ENCODE measurements around the gene MC1R.
"Not testable (repeated sequence)": the region's sequence is repeated elsewhere in the genome, so short reads cannot be mapped to it uniquely, and the experiment has no call there.

Gene MC1R

DNA sequence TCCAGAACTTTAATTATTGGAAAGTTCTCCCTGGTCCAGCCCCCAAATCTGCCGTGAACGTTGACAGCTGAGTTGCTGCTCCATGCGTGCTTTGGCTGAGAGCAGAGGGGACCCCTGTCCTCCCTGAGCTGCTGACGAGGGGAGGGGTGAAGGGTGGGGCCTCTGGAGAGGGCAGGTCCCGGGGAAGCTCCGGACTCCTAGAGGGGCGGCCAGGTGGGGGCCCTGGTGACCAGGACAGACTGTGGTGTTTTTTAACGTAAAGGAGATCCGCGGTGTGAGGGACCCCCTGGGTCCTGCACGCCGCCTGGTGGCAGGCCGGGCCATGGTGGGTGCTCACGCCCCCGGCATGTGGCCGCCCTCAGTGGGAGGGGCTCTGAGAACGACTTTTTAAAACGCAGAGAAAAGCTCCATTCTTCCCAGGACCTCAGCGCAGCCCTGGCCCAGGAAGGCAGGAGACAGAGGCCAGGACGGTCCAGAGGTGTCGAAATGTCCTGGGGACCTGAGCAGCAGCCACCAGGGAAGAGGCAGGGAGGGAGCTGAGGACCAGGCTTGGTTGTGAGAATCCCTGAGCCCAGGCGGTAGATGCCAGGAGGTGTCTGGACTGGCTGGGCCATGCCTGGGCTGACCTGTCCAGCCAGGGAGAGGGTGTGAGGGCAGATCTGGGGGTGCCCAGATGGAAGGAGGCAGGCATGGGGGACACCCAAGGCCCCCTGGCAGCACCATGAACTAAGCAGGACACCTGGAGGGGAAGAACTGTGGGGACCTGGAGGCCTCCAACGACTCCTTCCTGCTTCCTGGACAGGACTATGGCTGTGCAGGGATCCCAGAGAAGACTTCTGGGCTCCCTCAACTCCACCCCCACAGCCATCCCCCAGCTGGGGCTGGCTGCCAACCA, at the start of gene MC1R:
MC1R (plus strand) TSS at position 410 of the 895 bp plus-strand sequence; CDS start at position 807, 397 bp downstream.
- no peak for FAIRE-seq

DNA sequence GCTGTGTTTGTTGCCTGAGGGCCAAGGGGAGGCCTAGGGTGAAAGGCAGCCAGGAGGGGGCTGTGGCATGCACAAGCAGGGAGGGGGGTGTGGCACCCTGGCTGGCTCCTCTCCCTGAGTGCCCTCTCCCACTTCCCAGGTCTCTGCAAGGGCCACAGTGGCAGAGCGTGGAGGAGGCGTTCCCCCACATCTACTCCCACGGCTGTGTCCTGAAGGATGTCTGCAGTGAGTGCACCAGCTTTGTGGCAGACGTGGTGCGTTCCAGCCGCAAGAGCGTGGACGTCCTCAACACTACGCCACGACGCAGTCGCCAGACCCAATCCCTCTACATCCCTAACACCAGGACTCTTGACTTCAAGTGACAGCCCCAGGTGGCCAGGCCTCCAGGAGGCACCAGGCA, 48.8 kb upstream of the MC1R start:
- FAIRE-seq = no peak

DNA sequence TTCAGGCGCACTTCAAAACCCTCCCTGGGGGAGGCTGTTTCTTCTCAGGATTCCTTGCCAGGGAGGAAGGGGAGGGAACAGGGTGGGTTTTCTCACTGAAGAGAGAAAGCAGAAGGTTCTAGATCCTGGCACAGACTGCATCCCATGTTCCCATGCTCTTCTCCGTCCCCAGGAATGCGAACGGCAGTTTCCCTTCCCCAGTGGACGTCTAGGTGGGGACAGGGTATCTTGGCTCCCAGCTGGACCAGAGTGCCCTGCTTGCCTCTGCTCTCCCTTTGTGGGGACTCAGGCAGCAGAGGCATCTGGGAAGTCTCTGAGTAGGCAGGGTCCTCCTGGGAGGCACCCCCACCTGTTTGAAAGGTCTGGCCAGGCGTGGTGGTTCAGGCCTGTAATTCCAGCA, 48.2 kb upstream of the MC1R start:
- FAIRE-seq = no peak

DNA sequence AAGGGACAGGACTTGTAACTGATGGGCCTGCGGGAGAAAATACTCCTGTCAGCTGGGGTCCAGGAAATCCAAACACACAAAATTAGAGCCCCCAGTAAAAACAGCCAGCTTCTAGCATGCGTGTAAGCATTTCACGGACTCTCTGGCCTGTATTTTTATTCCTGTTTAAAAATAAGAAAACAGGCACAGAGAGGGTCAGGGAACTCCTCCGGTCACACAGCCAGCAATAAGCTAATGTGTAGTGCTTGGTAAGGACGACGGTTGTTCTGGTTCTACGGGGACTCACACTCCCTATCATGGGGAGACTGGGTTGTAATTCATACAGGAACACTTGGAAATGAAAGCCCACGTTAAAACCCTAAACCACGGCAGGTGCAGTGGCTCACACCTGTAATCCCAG, 46.8 kb upstream of the MC1R start:
- no peak for FAIRE-seq

DNA sequence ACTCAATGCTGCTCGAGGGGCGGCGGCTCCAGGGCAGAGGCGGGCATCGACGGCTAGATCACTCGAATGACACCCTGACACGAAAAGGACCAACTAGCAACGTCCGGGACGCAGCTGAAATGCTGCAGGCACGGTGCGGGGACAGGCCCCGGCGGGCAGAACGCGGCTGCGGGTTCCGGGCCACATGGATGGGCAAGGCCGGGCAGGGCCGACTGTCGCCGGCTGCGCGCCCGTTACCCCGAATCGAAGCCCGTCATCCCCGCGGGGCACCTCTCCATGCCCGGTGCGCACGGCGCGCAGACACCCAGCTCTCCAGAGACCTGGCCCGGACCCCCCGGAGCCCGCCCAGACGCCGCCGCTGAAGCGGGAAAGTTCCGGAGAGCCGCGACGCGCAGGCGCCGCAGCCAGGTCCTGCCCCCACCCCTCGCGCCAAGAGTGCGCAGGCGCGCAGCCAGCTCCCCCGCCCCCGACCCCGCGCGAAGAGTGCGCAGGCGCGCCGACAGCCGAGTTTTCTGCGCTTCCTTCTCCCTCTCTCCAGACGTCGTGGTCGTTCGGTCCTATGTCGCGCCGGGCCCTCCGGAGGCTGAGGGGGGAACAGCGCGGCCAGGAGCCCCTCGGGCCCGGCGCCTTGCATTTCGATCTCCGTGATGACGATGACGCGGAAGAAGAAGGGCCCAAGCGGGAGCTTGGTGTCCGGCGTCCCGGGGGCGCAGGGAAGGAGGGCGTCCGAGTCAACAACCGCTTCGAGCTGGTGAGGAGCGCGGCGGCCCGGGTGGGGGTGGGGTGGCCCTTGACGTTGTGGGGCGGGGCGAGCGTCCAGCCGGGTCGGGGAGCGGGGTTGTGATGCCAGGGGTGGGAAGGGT, 45.3 kb upstream of the MC1R start, which contains the start of gene TCF25:
TCF25 (plus strand) TSS at position 484 of the 863 bp plus-strand sequence; CDS start at position 560, 76 bp downstream.
- FAIRE-seq = no peak

DNA sequence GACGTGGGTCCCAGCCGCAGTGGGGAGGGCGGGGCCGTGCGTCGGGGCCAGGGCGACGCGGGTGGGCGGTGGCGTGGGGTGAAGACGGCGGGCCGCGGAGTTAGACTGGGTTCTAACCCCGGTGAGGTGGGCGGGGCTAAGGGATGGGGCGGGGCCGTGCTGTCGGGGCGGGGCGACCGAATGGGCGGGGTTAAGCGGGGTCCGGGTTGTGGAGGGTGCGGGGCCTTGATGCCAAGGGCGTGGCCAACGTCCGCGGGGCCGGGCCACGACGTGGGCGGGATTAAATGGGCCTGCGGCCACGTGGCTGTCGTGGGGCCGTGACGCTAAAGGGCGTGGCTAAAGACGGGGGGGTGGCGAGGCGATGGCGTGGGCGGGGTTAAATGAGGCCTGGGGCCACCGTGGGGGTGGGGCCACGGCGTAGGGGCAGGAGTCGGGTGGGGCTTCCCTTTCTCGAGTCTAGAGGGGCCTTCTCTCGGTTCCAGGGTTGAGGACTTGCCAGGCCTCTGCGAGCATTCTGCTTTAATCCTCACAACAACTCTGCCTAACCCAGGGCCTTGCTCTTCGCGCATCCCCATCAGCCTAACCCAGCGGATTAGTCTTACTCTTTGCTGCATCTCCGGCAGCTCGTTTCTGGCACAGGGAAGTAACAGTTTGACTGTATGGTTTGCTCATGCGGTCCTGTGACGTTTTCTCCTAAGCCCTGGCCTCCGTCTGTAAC, 44.5 kb upstream of the MC1R start:
- FAIRE-seq = no peak

DNA sequence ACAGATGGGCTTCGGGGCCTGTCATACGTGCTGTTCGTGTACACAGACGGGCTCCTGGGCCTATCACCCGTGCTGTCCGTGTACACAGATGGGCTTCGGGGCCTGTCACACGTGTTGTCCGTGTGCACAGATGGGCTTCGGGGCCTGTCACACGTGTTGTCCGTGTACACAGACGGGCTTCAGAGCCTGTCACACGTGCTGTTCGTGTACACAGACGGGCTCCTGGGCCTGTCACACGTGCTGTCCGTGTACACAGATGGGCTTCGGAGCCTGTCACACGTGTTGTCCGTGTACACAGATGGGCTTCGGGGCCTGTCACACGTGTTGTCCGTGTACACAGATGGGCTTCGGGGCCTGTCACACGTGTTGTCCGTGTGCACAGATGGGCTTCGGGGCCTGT, 39.5 kb upstream of the MC1R start:
- FAIRE-seq = not testable (repeated sequence)

DNA sequence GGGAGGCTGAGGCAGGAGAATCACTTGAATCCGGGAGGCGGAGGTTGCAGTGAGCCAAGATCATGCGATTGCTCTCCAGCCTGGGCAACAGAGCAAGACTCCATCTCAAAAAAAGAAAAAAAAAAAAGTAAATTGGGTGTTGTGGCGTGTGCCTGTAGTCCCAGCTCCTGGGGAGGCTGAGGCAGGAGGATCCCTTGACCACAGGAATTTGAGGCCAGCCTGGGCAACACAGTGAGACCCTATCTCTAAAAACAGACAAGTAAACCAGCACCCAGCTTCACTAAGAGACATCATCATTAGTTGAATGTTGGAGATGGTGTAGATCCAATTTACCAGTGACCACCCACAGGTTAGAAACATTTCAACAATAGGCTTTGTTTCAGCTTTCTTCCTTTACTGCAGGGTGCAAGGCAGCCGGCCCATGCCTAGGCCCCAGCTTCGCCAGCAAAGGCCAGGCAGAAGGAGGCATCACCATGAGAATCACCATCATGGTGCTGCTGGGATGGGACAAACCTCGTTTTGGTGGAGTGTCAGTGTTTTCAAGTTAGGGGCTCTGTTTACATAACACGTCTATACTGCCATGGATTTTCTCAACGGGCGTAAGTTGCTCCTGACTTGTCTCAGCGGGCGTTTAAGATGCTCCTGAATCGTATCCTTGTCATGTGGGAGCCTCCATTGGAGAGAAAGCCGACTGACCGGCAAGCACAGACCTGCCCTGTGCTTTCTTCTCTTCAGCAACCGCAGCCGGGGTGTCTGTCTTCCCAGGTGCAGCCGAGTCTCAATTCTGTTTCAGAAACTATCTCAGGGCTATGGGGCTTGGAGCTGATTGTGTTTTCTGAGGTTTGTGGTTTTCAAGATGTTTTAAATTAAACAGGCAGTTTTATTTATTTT, 37.9 kb upstream of the MC1R start:
- no peak for FAIRE-seq

DNA sequence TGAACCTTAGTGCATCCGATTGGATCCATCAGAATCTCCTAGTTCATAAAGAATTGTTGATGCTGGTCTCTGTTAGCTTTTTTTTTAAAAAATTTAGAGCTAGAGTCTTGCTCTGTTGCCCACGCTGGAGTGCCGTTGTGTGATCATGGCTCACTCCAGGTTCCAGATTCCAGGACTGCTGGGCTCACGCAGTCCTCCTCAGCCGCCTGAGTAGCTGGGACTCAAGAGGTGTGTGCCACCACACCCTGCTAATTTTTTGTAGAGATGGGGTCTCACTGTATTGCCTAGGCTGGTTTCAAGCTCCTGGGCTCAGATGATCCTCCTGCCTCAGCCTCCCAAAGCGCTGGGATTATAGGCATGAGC, 37.3 kb upstream of the MC1R start:
- FAIRE-seq = no peak

DNA sequence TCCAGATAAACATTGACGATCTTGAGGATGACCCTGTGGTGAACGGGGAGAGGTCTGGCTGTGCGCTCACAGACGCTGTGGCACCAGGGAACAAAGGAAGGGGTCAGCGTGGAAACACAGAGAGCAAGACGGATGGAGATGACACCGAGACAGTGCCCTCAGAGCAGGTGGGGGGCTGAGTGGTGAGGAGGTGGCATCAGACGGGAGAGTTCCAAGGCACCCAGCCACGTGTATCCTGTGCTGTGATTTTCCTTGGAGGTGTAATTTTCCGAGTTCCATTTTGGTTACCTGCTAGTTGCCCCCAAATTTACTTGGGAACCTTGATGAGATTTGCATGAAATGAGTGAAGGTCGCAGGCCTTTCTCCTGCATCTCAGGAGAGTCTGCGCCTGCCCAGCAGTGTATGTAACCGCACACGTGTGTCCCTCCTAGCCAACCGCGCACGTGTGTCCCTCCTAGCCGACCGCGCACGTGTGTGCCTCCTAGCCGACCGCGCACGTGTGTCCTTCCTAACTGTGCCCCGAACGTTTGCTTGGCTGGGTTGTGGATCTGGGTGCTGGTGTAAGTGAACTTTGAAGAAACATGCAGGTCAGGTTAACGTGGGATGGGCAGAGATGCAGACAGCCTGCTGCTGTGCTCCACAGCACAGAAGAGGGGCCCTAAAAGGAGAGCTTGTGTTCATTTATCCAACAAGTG, 35.2 kb upstream of the MC1R start:
- no peak for FAIRE-seq

DNA sequence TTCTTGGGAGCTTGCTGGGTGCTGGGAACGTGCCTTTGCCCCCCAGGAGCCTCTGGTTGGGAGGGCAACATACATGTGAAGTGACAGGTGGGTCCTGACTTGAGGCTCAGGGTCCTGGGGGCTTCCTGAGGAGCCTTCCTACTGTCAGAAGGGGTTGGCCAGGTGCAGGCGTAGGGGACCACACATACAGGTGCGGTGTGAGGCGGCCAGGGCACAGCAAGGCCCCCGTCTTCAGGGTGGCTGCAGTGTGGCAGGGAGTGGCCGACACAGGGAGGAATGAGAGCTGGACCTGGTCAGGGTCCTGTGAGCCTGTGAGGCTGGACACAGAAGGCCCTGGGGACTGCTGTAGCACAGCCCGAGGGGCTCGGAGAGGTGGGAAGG, 34.6 kb upstream of the MC1R start:
- FAIRE-seq = no peak

DNA sequence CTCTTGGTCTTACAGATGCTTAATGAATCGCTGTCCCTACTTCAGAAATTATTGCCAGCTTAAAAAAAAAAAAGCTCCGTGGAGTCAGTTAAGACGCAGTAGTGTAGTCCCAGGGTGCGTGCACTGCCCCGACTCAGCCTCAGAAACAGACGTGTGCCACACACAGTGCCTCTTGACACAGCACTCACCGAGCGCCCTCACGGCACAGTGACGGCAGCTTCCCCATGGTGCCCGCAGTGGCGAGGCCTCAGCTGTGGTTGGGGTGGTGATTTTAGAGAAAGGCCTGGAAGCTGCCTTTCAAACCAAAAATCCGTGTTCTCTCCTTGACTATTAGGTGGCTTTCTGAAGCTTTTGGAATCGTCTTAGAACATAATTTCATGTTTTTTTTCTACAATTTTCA, 31.4 kb upstream of the MC1R start:
- no peak for FAIRE-seq

DNA sequence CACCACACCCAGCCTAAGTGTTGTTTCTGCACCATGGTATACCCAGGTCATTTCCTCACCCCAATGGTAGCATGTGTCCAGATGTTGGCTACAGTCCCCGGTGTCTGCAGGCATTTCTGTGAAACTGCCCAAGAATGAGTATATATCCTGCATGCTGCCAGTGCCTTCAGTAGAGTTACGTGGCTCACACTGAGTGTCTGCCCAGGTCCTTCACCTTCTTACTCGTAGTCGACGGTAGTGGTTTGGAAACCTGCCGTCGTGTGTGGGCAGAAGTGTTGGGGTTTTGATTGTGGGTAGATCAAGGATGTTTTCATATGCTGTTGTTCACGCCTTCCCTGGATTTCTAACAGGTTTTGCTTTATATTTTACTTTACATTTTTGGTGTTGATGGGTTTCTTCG, 28.5 kb upstream of the MC1R start:
- no peak for FAIRE-seq

DNA sequence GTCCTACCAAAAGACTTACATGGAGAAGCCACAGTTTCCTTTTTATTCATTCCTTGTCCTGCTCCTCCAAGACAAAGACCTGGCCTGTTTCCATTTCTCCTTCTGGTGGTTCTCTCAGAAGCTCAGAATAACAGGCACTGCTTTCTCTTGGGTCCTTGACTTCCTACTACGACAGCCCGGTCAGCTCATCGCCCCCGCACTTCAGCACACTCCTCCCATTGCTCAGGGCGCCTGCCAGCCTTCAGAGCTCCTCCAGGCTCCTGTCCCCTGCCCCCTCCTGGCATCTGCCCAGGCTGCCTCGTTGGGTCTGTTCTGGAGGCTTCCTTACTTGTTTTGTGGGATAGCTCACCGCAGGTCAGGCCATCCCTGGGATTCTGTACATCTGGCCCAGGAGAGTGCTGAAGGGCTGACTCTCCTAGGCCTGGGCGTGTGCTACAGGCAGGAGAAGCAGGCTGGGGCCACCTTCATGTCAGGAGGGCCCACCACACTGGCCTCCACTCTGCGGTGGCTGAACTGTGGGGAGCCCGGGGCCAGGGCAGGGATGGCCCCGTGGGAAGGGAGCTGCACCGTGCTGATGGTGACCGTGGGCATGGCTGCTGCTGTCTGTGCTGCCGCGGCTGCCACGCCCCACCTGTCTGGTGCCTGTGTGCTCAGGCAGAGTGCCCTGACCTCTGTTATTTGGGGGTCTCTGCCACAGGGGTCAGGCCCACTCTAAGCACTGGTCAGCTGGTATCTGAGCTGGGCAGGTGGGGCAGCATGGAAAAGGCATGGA, 27.6 kb upstream of the MC1R start:
- FAIRE-seq = no peak

DNA sequence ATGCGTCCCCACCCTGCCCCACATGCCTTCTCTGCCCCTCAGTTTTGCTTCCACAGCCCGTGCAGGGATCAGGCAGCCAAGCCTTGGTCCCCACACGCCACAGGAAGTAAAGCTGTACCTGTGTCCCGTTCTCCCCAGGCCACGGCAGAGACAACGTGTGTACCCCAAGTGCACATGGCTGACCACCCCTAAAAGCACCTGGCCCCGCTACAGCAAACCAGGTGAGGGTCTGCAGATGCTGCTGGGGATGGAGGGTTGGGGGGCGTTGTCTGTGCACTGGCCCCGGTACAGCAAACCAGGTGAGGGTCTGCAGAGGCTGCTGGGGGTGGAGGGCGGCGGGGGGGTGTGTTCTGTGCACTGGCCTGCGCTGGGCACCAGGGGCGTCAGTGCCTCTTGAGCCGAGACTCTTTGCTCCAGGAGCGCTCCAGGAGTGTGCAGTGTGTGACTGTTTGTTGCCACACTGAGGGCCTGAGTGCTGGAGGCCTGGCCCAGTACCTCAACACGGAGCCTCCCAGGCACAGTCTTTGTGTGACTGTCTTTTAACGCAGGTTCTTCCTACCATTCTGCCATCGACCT, 26.5 kb upstream of the MC1R start:
- no peak for FAIRE-seq

DNA sequence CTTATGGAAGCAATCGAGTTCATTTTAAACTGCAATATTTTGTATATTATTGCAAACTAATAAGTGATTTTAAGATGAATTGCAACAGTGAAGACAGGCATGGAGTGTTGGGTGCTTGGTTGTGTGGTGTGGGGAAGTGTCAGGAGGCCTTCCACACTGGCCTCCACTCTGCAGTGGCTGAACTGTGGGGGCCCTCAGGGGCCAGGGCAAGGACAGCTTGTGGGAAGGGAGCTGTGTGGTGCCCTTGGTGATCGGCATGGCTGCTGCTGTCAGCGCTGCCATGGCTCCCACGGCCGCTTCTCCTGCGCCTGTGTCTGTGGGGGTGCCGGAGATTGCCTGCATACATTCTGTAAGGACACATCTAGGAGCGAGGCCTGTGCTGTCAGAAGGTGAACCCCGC, 26.0 kb upstream of the MC1R start:
- FAIRE-seq = no peak

DNA sequence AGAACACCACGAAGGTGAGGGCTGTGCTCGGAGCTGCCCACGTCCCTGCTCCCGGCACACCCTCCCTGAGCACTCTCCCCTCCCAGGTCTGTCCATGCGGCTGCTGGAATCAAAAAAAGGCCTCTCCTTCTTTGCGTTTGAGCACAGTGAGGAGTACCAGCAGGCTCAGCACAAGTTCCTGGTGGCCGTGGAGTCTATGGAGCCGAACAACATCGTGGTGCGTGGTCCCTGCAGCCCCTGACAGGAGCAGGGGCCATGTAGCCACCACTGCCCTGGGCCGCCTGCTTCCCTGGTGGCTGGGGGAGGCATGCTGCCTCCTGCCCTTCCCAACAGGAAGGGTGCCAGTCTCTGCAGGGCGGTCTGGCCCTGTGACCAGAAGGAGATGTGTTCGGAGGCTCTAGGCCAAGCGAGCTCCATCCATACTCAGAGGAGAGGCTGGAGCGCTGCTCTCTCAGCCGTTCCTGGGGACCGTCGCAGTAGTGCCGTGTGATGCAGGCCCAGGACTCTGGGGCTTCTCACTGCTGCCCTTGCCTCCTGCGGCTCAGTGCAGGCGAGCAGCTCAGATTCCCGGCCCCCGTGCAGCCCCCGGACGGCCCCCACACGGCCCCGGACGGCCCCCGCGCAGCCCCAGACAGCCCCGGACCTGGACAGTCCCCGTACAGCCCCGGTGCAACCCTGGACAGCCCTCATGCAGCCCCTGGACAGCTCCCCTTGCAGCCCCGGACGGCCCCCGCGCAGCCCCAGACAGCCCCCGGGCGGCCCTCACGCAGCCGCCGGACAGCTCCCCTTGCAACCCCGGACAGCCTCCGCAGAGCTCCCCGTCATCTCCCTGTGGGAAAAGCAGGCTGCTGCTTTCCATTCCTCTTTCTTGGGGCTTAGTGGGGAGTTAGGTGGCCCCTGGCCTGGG, 24.8 kb upstream of the MC1R start:
- no peak for FAIRE-seq

DNA sequence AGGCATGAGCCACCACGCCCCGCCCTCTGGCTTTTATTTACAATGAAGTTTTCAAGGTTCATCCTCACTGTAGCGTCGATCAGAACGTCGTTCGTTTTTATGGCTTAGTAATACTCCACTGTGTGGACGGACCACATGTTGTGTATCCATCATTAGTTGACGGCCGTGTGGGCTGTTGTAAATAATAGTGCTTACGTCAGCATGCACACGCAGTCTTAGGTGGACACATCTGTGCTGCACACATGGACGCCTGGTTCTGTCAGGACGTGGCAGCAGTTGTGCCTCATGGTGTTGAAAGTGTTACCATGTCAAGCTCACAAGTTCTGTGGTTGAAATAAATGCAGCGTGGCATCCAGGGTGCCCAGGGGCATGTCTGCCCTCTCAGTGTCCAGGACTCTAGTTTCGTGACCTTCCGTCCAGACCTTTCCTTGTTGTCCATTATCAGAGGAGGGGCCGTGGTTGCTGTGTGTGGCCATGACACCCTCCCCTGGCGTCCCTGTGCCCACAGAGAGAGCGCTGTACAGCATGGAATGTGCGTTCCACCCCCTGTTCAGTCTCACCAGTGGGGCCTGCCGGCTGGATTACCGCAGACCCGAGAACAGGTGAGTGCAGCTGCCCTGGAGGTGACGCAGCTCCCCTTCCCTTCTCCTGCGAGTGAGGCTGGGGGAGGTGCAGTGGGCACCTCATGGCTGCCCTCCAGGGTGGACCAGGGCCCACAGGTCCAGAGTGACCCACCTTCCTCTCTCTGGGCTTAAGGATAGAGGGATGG, 23.0 kb upstream of the MC1R start:
- FAIRE-seq = no peak

Measured in endometrium (tissue), 2 donors.